ENCODE data around the gene UHRF1.

UHRF1 gene

DNA sequence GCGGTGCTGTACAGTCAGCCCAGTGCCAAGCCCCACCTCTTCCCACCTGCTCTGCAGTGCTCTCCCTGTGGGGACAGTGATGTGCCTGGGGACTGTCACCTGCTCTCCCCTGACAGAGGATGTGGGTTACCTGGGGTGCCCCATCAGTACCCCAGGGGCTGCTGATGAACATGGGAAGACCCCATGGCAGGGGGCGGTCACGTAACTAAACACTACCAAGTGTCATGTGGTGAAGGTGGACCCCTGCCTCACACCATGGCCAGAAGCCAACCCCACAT lies 72.3 kb downstream of the UHRF1 start:
- Mint-ChIP-seq H3K27me3 (no peaks in the 10 kb centered on the region), H3K4me1 (ENCODE audit: low read depth) (peaks cover 9% of the 10 kb centered on the region), H3K4me3 (no peak overlapping the region)

DNA sequence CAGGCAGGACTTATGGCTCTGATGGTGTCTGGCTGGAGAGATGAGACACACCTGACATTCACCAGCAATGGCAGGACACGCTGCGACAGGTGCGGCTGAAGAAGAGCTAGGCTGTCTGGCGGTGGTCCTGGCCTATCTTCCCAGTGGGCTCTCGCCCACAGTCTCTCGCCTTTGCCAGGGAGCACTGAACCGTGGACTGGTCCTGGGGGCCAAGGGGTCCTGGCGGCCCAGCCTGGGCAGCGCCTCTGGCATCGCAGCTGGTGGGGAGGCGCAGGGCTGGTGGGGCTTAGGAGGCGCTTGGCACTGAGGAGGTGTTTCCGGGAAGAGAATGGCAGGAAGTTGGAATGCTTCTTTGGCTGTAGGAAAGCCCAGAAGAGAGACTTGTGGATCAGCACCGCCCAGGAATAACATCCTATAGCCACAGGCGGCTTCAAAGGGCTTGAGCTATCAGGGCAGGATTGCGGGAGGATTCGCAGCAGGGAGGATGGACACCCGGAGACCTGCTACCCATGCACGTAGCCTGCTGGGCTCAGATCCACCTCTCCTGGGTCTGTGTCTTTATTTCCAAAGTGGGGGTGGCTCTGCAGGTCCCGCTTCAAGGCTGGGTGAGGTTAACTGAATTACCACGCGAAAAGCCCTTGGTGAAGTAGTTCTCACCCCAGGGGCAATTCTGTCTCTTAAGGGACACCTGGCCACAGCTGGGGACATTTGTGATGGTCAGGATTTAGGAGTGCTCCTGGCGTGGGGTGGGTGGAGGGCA lies 74.2 kb downstream of the UHRF1 start:
- no peaks in the 10 kb centered on the region for H3K36me3 Mint-ChIP-seq (ENCODE audit: low read depth)
- H3K27me3 Mint-ChIP-seq, result no peaks in the 10 kb centered on the region
- no peak overlapping the region for H3K4me3 Mint-ChIP-seq
- H3K9me3 Mint-ChIP-seq, result no peaks in the 10 kb centered on the region
- H3K4me1 Mint-ChIP-seq (ENCODE audit: low read depth), result peaks cover 10% of the 10 kb centered on the region
- H3K27ac Mint-ChIP-seq, result no peak overlapping the region

More for the DNA sequence above, 72.3 kb downstream of the UHRF1 start:
- H3K9me3 Mint-ChIP-seq, result no peaks in the 10 kb centered on the region
- peaks cover 3% of the 10 kb centered on the region for H3K36me3 Mint-ChIP-seq (ENCODE audit: low read depth)
- H3K27ac Mint-ChIP-seq, result no peak overlapping the region

DNA sequence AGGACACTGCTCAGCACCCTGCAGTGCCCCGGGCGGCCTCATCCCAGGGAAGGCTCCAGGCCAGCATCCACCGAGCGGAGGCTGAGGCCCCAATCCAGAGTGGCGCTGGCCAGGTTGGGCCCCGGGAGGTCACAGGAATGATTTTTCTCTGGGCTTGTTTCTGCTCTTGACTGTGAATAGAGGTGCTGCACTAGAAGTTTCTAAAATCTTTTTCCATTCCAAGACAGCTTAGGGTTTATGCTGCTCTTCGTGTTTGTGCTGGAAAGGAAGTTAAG lies 74.7 kb downstream of the UHRF1 start:
- Mint-ChIP-seq H3K36me3 (ENCODE audit: low read depth) (no peaks in the 10 kb centered on the region), H3K27me3 (no peaks in the 10 kb centered on the region), H3K27ac (no peak overlapping the region), H3K4me3 (no peak overlapping the region), H3K4me1 (ENCODE audit: low read depth) (peaks cover 10% of the 10 kb centered on the region), H3K9me3 (no peaks in the 10 kb centered on the region)

DNA sequence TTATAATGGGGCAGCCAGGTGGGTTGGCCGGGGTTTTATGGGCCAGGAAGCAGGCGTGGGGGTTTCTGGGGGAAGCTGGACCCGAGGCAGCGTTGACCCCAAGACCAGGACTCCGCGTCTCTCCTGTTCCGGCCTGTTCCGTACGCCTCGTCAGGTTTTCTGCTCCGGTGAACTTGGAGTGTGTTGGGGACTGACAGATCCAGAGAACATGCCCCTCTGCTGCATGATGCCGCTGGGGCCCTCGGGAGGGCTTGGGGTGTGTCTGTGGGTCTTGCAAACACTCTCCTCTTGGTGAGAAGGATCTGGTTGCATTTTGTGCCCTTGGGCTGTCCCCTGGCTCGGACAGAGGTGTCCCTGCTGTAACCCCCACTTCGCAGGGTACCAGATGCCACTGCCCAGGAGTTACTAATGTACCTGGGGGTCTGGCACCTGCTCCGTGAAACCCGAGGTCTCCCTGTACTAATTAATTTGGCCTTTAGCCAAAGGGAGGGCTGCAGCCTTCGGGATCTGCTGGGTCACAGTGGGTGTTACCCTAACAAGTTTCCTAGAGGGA lies 75.2 kb downstream of the UHRF1 start:
- Mint-ChIP-seq H3K4me3 (no peak overlapping the region), H3K27ac (no peak overlapping the region), H3K27me3 (no peaks in the 10 kb centered on the region), H3K36me3 (ENCODE audit: low read depth) (no peaks in the 10 kb centered on the region), H3K4me1 (ENCODE audit: low read depth) (peaks cover 10% of the 10 kb centered on the region), H3K9me3 (no peaks in the 10 kb centered on the region)

DNA sequence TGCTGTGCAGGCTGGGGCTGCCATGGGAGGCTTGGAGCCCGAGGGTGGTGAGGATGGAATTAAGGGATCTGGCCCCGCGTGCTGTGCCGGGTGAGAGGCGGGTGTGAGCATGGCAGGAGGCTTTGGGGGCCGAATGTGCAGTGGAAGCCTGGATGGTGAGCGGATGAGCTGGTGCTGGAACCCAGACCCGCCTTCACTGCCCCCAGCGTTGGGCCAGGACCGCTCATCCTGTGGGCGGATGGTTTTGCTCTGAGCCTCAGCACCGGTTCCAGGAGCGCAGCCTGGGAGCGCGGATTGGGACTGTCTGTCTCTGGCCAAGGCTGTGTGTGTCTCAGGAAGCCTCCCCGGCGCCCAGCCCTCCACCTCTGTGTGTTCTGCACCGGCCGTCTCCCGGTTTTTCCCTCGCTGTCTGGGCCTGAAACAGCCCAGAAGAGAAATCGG lies 76.3 kb downstream of the UHRF1 start:
- Mint-ChIP-seq H3K36me3 (ENCODE audit: low read depth) (peaks cover 5% of the 10 kb centered on the region), H3K9me3 (no peaks in the 10 kb centered on the region), H3K27ac (no peak overlapping the region), H3K4me1 (ENCODE audit: low read depth) (peaks cover 10% of the 10 kb centered on the region), H3K27me3 (no peaks in the 10 kb centered on the region), H3K4me3 (no peak overlapping the region)

DNA sequence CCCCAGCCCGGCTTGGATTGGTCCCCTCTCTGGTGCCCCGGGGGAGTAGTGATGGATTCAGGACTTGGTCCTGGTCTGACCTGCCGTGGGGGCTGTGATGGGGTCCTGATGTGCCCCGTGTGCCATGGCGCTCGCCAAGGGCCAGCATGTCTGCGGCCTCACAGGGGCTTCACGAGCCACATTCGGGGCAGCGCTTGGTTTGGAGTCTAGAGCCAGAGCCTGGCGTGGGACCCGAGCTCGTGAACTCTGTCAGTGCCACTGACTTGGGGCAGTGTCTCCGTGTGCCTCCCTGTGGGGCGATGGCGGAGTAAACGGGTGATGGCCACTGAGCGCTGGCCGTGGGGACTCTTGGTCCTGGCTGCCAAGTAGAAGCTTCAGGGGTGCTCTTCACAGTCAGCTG lies 76.8 kb downstream of the UHRF1 start:
- Mint-ChIP-seq H3K4me3 (no peak overlapping the region), H3K9me3 (no peaks in the 10 kb centered on the region), H3K36me3 (ENCODE audit: low read depth) (peaks cover 5% of the 10 kb centered on the region), H3K27me3 (no peaks in the 10 kb centered on the region), H3K4me1 (ENCODE audit: low read depth) (peaks cover 10% of the 10 kb centered on the region), H3K27ac (no peak overlapping the region)

DNA sequence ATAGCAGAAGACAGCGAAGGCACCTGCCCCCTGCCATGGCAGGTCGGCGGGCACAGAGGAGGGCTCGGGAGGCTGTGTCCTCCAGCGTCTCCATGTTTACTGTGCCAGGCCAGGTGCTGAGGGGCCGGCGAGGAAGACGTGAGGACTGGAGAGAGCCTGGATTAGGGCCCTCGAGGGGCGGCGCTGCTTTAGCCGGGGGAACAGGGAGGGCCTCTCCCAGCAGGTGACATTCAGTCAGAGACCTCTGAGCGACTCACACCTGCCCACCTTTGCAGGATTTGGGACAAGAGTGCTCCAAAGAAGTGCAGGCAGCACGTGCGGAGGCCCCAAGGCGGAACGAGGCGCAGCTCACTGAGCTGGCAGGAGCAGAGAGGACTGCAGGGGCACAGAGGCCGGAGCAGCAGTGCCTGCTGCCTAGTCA lies 77.2 kb downstream of the UHRF1 start:
- Mint-ChIP-seq H3K27ac (no peak overlapping the region), H3K4me1 (ENCODE audit: low read depth) (peaks cover 10% of the 10 kb centered on the region), H3K27me3 (no peaks in the 10 kb centered on the region), H3K9me3 (no peaks in the 10 kb centered on the region), H3K36me3 (ENCODE audit: low read depth) (peaks cover 5% of the 10 kb centered on the region), H3K4me3 (no peak overlapping the region)

DNA sequence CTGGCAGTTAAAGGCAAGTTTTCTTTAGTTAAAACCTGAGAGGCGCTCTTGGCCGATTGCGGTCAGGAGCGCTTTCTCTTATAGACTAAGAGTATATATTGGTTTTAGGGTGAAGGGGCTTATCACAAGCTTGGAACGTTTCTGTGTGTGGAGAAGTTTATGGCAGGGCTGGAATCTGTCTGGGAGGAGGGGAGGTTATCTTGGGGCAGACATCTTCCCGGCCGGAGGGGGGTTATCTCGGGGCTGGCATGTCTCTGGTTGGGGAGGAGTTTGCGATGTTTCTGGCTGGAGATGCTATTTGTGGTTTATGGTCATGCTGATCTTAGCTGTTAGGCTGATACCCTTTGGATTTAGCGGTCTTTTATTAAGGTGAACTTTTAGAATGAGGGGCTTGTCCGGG lies 78.0 kb downstream of the UHRF1 start:
- H3K9me3 Mint-ChIP-seq, result no peaks in the 10 kb centered on the region
- H3K4me1 Mint-ChIP-seq (ENCODE audit: low read depth), result peaks cover 8% of the 10 kb centered on the region
- no peak overlapping the region for H3K27ac Mint-ChIP-seq
- H3K4me3 Mint-ChIP-seq, result no peak overlapping the region
- H3K36me3 Mint-ChIP-seq (ENCODE audit: low read depth), result peaks cover 5% of the 10 kb centered on the region
- no peaks in the 10 kb centered on the region for H3K27me3 Mint-ChIP-seq

DNA sequence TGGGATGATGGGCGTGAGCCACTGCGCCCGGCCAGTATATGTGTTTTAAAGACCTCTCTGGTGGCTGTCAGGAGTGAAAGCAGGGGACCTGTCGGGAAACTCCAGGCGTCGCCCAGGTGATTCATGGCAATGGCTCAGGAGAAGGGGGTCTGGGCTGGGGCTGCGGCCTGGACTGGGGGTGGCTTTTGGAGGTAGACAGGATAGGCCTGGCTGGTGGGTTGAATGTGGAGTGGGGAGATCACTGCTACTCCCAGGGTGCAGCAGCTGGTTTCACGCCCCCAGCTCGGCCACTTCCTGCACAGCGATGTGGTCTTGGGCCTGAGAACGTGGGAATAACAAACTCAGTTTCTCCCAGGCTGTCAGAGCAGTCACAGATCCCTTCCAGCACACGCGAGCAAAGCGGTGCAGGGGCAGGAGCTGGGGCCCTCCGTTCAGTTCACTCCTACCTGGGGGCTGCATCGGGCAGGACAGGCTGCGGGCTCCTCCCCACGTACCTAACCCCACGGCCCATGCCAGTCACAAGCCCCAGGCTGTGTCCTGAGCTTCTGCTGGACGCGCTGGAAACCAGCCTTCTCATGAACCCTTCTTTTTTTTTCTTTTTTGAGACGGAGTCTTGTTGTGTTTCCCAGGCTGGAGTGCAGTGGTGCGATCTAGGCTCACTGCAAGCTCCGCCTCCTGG lies 78.5 kb downstream of the UHRF1 start:
- Mint-ChIP-seq H3K27ac (no peak overlapping the region), H3K36me3 (ENCODE audit: low read depth) (peaks cover 7% of the 10 kb centered on the region), H3K4me3 (no peak overlapping the region), H3K4me1 (ENCODE audit: low read depth) (peaks cover 10% of the 10 kb centered on the region), H3K9me3 (no peaks in the 10 kb centered on the region), H3K27me3 (no peaks in the 10 kb centered on the region)

DNA sequence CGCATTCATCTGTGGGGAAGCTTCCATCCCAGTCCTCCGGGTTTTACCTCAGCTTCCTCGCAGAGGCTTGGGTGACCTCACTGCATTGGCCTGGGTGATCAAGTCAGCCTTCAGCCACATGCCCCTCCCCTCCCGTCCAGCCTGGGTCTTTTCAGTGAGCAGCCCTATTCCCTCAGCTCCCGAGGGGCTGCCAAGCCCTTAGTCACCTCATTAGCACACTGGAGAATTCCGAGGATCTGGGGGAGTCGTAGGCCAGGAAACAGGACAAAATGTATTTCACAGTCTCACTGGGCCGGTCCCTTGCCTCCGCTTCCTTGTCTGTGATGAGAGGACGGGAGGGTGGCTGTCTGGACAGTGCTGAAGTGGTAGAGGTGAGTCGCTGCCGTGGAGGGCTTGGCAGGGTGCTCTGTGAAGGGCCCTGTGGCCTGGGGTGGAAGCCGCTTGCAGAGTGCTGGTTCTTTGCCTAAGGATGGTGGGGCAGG lies 79.5 kb downstream of the UHRF1 start:
- Mint-ChIP-seq H3K27ac (peak overlapping the region; percentile 31), H3K9me3 (no peaks in the 10 kb centered on the region), H3K27me3 (no peaks in the 10 kb centered on the region), H3K4me1 (ENCODE audit: low read depth) (peaks cover 10% of the 10 kb centered on the region), H3K4me3 (no peak overlapping the region), H3K36me3 (ENCODE audit: low read depth) (peaks cover 8% of the 10 kb centered on the region)

DNA sequence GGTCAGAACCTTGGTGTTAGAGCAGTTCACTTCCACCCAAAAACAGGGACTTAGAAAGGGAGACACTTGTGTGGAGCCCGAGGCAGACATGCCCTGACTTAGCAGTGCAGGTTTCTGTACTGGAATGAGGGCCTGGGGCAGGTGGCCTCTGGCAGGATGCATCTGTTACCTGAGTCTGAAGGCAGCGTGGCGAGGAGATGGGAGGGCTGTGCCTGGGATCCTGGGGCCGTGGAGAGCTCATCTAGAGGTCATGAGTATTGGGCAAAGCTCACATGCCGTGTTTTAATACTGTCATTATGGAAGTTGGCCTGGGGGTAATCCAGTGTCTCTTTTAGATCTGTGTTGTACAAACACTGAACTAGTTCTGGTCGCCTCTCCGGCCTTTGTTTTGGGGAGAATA lies 81.0 kb downstream of the UHRF1 start:
- Mint-ChIP-seq H3K4me3 (no peak overlapping the region), H3K27ac (no peak overlapping the region), H3K36me3 (ENCODE audit: low read depth) (peaks cover 8% of the 10 kb centered on the region)

DNA sequence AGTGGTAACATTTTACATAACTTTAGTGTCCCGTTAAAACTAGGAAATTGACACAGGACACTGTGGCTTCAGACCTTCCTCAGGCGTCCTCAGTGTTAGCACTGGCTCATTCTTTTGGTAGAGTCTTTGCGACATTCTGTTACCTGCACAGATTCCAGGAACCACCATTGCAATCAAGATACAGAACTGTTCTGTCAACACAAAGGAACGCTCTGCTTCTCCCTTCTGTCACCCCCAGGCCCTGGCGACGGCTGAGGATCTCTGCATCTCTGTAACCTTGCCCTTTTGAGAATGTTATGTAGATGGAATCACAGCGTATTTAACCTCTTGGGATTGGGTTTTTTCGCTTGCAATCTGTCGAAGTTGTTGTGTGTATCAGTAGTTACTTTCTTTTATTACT lies 82.2 kb downstream of the UHRF1 start:
- H3K27me3 Mint-ChIP-seq, result no peaks in the 10 kb centered on the region
- peaks cover 11% of the 10 kb centered on the region for H3K36me3 Mint-ChIP-seq (ENCODE audit: low read depth)
- H3K4me3 Mint-ChIP-seq, result no peak overlapping the region
- H3K9me3 Mint-ChIP-seq, result no peaks in the 10 kb centered on the region
- H3K27ac Mint-ChIP-seq, result no peak overlapping the region
- H3K4me1 Mint-ChIP-seq (ENCODE audit: low read depth), result peaks cover 10% of the 10 kb centered on the region

More for the DNA sequence above, 81.0 kb downstream of the UHRF1 start:
- H3K27me3 Mint-ChIP-seq, result no peaks in the 10 kb centered on the region
- H3K9me3 Mint-ChIP-seq, result no peaks in the 10 kb centered on the region
- H3K4me1 Mint-ChIP-seq (ENCODE audit: low read depth), result peaks cover 10% of the 10 kb centered on the region

DNA sequence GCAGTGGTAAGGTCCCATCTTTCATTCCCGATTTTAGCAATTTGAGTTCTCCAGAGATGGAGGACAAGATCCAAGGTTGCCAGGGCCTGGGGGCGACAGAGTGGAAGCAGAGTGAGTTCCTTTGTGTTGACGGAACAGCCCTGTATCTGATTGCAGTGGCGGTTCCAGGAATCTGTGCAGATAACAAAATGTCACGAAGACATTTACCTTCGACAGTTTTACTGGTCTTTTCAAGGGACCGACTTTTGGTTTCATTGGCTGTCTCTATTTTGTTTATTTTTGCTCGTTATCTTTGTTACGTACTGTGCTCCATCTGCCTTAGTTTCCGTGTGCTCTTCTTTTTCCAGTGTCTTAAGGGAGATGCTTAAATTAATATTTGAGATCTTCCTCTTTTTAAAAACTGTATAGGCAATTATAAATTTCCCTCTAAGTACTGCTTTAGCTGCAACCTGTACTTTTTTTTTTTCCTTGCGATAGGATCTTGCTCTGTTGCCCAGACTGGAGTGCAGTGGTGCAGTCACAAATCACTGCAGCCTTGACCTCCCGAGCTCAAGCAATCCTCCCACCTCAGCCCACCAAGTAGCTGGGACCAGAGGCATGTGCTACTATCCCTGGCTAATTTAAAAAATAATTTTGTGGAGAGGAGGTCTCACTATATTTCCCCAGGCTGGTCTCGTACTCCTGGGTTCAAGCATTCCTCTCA lies 82.8 kb downstream of the UHRF1 start:
- peaks cover 8% of the 10 kb centered on the region for H3K4me1 Mint-ChIP-seq (ENCODE audit: low read depth)
- H3K9me3 Mint-ChIP-seq, result no peaks in the 10 kb centered on the region
- peaks cover 11% of the 10 kb centered on the region for H3K36me3 Mint-ChIP-seq (ENCODE audit: low read depth)

DNA sequence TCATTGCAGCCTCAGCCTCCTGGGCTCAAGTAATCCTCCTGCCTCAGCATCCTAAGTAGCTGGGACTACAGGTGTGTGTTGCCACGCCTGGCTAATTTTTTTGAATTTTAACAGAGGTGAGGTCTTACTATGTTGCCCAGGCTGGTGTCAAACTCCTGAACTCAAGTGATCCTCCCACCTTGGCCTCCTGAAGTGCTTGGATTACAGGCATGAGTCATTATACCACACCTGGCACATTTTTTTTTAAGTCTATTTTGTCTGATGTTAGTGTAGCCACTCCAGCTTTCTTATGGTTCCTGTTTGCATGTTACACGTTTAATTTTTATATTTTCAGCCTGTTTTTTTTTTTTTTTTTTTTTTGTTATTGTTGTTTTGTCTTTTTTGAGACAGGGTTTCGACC lies 84.4 kb downstream of the UHRF1 start:
- H3K27ac Mint-ChIP-seq, result no peak overlapping the region

More for the DNA sequence above, 82.8 kb downstream of the UHRF1 start:
- H3K27me3 Mint-ChIP-seq, result no peaks in the 10 kb centered on the region
- no peak overlapping the region for H3K4me3 Mint-ChIP-seq
- no peak overlapping the region for H3K27ac Mint-ChIP-seq

DNA sequence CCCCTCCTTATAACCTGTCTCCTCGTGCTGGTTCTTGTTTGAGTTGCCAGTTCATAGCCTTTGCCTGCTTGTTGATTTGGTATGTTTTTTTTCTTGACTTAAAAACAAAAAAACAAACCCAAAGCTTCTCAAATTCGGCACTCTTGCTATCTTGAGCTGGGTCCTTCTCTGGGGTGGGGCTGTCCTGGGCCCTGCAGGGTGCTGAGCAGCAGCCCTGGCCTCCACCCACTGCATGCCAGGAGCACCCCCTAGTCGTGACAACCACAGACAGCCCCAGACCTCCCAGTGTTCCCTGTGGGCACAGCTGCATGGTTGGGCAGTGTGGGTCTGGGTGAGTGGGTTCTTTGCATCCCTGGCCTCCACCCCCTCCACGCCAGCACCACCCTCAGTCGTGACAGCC lies 87.4 kb downstream of the UHRF1 start:
- H3K36me3 Mint-ChIP-seq (ENCODE audit: low read depth), result peaks cover 7% of the 10 kb centered on the region
- no peaks in the 10 kb centered on the region for H3K27me3 Mint-ChIP-seq
- H3K4me3 Mint-ChIP-seq, result no peak overlapping the region
- H3K9me3 Mint-ChIP-seq, result no peaks in the 10 kb centered on the region
- no peak overlapping the region for H3K27ac Mint-ChIP-seq
- peaks cover 2% of the 10 kb centered on the region for H3K4me1 Mint-ChIP-seq (ENCODE audit: low read depth)

More for the DNA sequence above, 84.4 kb downstream of the UHRF1 start:
- no peaks in the 10 kb centered on the region for H3K9me3 Mint-ChIP-seq
- H3K4me1 Mint-ChIP-seq (ENCODE audit: low read depth), result peaks cover 2% of the 10 kb centered on the region
- H3K36me3 Mint-ChIP-seq (ENCODE audit: low read depth), result peaks cover 11% of the 10 kb centered on the region
- H3K4me3 Mint-ChIP-seq, result no peak overlapping the region
- no peaks in the 10 kb centered on the region for H3K27me3 Mint-ChIP-seq

All from stimulated activated naive CD8-positive, alpha-beta T cell treated with anti-CD3 and anti-CD28 coated beads, Interleukin-15, Interleukin-2, amounts not matched to agents 100 ng/mL and 50 ng/mL, for 24 hours (primary cell).